Mucosa of descending colon (tissue), 3 donors: ENCODE results near the gene ZNF222. TPM values are rescaled to one million over a fixed set of nuclear protein-coding genes. Genes with fewer than 3 reads are reported as not detected.

ENCODE experiments used
- ATAC-seq: fragments of 200-7000 bp; cut with Tn5 transposase; one replicate; pipeline ENCODE4 v1.9.1; 2020; ENCODE audit warnings: mild to moderate bottlenecking, moderate library complexity
- DNase-seq, 3 donors: peaks; one replicate each; pipeline ENCODE4 v3.0.0-alpha.2; 2020
- H3K36me3 ChIP-seq: fragments of 200-600 bp; one replicate; pipeline ENCODE4 v1.8.0; 2021; ENCODE audit warnings: low read depth, mild to moderate bottlenecking
- H3K4me1 ChIP-seq: fragments of 200-600 bp; one replicate; pipeline ENCODE4 v1.8.0; 2021; ENCODE audit warnings: low read depth, mild to moderate bottlenecking
- H3K4me3 ChIP-seq: fragments of 200-600 bp; one replicate; pipeline ENCODE4 v1.8.0; 2021; ENCODE audit warnings: mild to moderate bottlenecking
- H3K9me3 ChIP-seq: fragments of 200-600 bp; one replicate; pipeline ENCODE4 v1.8.0; 2021; ENCODE audit warnings: mild to moderate bottlenecking
- intact Hi-C, 2 donors: fragments of 100-400 bp; cut with DNase I in 1 of 2; cut with micrococcal nuclease in 1 of 2; formaldehyde crosslinking; loops; one replicate each; pipeline versions ENCODE4 v1.11.0 to v1.11.1; 2022; cut with DNase I, micrococcal nuclease
- total RNA-seq, 3 donors: library from RNA; stranded (reverse); fragmentation: NEBNext Ultra II Directional in 2 of 3; extraction: Animal tissue kit (Norgen Biotek cat#: 25700) in 2 of 3; gene quantifications; one replicate each; pipeline versions ENCODE4 v1.2.1 to v1.2.4, GENCODE V29; 2021 to 2023
- TF ChIP-seq, protein P1 (sequence below): fragments of 200-600 bp; IDR thresholded peaks from one replicate; pipeline ENCODE4 v1.8.0; 2022; ENCODE audit warnings: antibody characterized with exemption, mild to moderate bottlenecking
- donor health status: DM: no; HTN: no; CAD: no; lungs with moderate emphysema.
- donor health status: DM: no; HTN: no; CAD: no.
- donor health status: DM: no; HTN: yes; CAD: no.

The ZNF222 gene
- total RNA-seq, 3 donors from 2014 or later: 1.1 to 2.9 (median 1.3) TPM

DNA sequence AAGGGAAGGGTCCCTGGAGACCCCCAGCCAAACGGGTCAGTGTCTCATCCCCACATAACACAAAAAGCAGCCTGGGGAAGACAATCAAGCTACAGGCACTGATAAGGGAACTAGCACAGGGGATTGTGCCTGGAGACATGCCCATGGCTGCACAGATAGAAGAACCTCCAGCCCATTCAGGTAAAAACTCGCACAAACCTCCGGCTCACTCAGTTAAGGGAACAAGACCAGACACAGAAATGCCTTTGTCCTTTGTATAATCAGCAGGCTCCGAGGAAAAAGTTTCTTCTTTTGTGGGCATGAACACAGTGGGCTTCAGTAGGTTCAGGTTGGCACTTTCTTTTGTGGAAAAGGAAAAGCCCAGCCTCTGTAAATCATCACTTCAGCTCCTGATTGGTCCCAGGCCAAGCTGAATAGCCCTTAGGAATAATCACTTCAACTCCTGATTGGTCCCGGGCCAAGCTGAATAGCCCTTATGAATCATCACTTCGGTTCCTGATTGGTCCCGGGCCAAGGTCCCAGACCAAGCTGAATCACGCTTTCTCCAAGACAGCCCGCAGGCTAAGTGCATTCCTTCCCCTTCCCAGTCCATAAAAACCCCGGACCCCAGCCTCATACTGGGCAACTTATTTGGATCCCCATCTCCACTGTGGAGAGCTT is 27.4 kb upstream of the ZNF222 start:
- no peak for DNase-seq
- intact Hi-C loops: no loop called here
- ATAC-seq: no peak
- Histone ChIP-seq H3K36me3 (peaks cover 12% of the 10 kb centered on the region), H3K4me3 (no peak overlapping the region), H3K4me1 (peaks cover 3% of the 10 kb centered on the region), H3K9me3 (peaks cover 18% of the 10 kb centered on the region)
- TF ChIP-seq, protein P1, sequence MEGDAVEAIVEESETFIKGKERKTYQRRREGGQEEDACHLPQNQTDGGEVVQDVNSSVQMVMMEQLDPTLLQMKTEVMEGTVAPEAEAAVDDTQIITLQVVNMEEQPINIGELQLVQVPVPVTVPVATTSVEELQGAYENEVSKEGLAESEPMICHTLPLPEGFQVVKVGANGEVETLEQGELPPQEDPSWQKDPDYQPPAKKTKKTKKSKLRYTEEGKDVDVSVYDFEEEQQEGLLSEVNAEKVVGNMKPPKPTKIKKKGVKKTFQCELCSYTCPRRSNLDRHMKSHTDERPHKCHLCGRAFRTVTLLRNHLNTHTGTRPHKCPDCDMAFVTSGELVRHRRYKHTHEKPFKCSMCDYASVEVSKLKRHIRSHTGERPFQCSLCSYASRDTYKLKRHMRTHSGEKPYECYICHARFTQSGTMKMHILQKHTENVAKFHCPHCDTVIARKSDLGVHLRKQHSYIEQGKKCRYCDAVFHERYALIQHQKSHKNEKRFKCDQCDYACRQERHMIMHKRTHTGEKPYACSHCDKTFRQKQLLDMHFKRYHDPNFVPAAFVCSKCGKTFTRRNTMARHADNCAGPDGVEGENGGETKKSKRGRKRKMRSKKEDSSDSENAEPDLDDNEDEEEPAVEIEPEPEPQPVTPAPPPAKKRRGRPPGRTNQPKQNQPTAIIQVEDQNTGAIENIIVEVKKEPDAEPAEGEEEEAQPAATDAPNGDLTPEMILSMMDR: no peak

DNA sequence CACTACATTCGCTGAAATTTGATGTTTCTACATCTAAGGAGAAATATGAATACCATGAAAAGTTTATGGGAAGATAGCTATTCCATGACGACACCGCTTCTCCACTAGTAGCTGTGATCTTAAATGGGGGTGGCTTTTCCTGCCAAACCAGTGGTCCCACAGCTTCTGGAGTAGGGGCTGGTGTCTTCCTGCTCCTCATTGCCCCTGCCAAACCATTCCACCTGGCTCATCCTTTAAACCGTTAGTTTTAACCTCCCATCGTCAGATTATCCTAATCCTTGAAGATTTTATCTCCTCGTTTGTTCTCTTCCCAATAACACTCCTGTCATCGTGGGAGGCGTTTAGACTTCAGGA is 23.0 kb upstream of the ZNF222 start:
- Histone ChIP-seq H3K36me3 (no peaks in the 10 kb centered on the region), H3K4me3 (peak overlapping the region; percentile 80), H3K4me1 (peaks cover 11% of the 10 kb centered on the region), H3K9me3 (peaks cover 12% of the 10 kb centered on the region)
- intact Hi-C loops: no loop called here
- ATAC-seq (no peak), DNase-seq (no peak)
- TF ChIP-seq, protein P1: no peak

DNA sequence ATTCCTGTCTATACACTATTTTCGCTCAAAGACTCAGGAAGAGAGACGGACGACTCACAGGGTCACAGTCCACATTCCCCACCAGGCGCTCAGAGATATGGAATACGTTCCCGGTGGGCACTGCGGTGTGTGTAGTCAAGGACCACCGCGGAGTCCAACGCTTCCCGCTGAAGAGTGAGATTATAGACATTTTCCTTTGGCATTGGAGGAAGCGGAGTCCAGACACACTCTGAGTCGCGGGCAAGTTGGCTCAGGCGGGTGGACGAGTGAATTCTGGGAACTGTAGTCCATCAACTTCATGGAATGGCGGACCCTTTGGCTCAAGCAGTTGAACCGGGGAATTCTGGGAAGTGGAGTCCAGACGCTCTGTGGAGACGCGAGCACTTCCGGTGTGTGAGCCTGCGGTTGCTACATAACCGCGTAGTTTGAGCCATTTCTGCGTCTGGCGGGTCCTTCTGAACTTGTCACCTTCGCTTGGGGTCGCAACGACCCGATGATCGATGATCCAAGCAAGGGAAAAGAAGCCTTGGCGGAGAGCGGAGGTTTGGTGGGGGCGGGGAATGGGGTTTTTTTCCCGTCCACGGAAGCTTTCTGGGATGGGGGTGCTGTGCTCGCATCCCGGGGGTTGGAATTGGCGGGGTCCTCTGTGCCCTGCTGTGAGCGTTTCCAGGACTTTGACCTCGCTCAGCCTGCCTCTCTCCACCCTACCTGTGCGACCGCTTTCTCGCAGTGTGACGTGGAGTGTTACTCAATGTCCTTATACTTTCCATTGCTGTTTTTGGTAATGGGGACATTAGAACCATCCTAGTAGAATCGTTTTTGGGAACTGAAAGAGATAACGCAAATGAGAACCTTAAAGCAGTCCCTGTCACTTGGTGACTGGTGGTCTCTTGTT is 22.4 kb upstream of the ZNF222 start, which contains the start of gene ZNF230:
Gene ZNF230, plus strand, starts transcription at position 392 of the 895 bp plus-strand sequence. CDS start 4,122 bp downstream, outside the sequence.
- Histone ChIP-seq H3K36me3 (no peaks in the 10 kb centered on the region), H3K4me3 (peak within 1 kb of the TSS; percentile 80), H3K4me1 (peaks cover 11% of the 10 kb centered on the region), H3K9me3 (peaks cover 19% of the 10 kb centered on the region)
- DNase-seq (peak; percentile 84 to 96 (median 91)), ATAC-seq (peak; percentile 100)
- intact Hi-C loops: no loop called here
- TF ChIP-seq, protein P1: no peak

DNA sequence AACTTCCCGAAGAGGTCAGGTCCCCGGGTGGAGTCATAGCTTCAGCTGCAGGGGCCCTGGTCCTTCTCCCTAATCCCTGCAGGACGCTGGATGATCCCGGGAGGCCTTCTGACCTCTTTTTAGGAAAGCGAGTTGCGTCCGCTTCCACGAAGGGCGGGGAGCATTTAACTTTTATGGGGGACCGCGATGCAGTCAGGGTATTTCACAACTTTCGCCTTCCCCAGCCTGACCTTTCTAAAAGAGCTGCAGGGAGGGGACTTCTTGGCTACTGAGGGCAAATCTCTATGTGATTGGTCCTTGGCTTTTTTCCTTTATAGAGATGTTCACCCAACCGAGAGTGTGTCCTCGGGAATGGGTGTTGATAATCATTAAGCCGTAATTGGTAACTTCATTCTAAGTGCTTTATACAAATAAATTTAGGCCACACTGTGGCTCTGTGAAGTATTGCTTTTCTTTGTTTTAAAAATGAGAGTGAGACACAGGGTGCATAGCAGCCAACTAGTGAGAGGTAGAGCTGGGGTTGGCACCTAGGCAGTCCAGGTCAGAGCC is 21.6 kb upstream of the ZNF222 start:
- intact Hi-C loops: no loop called here
- peak in 2 of 3 donors; percentile 13 to 23 for DNase-seq

DNA sequence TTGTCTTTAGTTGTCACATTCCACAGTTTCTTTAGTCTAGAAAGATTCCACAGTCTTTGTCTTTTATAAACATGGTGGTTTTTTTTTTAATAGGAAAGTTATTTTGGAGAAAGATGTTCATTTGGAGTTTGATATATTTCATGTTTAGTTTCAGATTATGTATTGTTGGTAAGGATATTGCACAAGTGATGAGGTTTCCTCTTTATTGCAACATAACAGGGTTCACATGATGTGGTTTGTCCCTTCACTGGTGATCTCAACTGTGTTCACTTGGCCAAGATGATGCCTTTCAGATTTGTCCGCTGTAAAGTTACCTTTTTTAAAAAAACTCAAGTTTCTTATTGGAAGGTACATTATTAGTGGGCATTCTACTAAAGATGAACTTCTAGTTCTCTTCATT is 19.2 kb upstream of the ZNF222 start:
- ATAC-seq (no peak), DNase-seq (no peak)
- TF ChIP-seq, protein P1: no peak
- intact Hi-C loops: no loop called here
- Histone ChIP-seq H3K4me3 (no peak overlapping the region), H3K4me1 (peaks cover 11% of the 10 kb centered on the region), H3K9me3 (peaks cover 45% of the 10 kb centered on the region), H3K36me3 (peaks cover 28% of the 10 kb centered on the region)

More for the DNA sequence above, 21.6 kb upstream of the ZNF222 start:
- Histone ChIP-seq H3K4me1 (peaks cover 11% of the 10 kb centered on the region), H3K4me3 (peak overlapping the region; percentile 80), H3K36me3 (peaks cover 6% of the 10 kb centered on the region), H3K9me3 (peaks cover 23% of the 10 kb centered on the region)
- TF ChIP-seq, protein P1: no peak
- ATAC-seq: peak; percentile 11
